Retina (tissue), 1 donor: Measurements from ENCODE around the gene MET.
"Not testable (repeated sequence)": the region's sequence is repeated elsewhere in the genome, so short reads cannot be mapped to it uniquely, and the experiment has no call there.

ENCODE experiments used
- DNase-seq: peaks from one replicate; pipeline ENCODE4 v3.0.0-alpha.2; 2016

The MET gene

GRCh38 chr7:116728413-116728812 lies 56.4 kb downstream of the MET start:
- no peak for DNase-seq

- no peak for DNase-seq
Measured at GRCh38 chr7:116730097-116731022, 58.4 kb downstream of the MET start.

GRCh38 chr7:116731023-116731395 lies 59.0 kb downstream of the MET start:
- no peak for DNase-seq

- no peak for DNase-seq
Measured at GRCh38 chr7:116731445-116732335, 59.7 kb downstream of the MET start.

- no peak for DNase-seq
Measured at GRCh38 chr7:116732788-116733694, 61.0 kb downstream of the MET start.

- no peak for DNase-seq
Measured at GRCh38 chr7:116733924-116734580, 62.1 kb downstream of the MET start.

- DNase-seq, result no peak
Measured at GRCh38 chr7:116734710-116735109, 62.7 kb downstream of the MET start.

- no peak for DNase-seq
Measured at GRCh38 chr7:116736927-116737715, 65.1 kb downstream of the MET start.

GRCh38 chr7:116738378-116738777 lies 66.4 kb downstream of the MET start:
- DNase-seq, result no peak

- no peak for DNase-seq
Measured at GRCh38 chr7:116739307-116739706, 67.3 kb downstream of the MET start.

GRCh38 chr7:116740231-116740630 lies 68.2 kb downstream of the MET start:
- DNase-seq, result no peak

GRCh38 chr7:116740755-116741462 lies 68.9 kb downstream of the MET start:
- DNase-seq, result no peak

- DNase-seq, result no peak
Measured at GRCh38 chr7:116741625-116742316, 69.8 kb downstream of the MET start.

- DNase-seq, result no peak
Measured at GRCh38 chr7:116742641-116743040, 70.6 kb downstream of the MET start.

- not testable (repeated sequence) for DNase-seq
Measured at GRCh38 chr7:116743835-116744234, 71.8 kb downstream of the MET start.

- DNase-seq, result not testable (repeated sequence)
Measured at GRCh38 chr7:116746388-116746787, 74.4 kb downstream of the MET start.

- DNase-seq, result not testable (repeated sequence)
Measured at GRCh38 chr7:116751070-116751469, 79.1 kb downstream of the MET start.

- peak; percentile 13 for DNase-seq
Measured at GRCh38 chr7:116752305-116753074, 80.5 kb downstream of the MET start.

- no peak for DNase-seq
Measured at GRCh38 chr7:116753130-116753529, 81.1 kb downstream of the MET start.
